Measurements from ENCODE around the gene RHOF.
A peak's percentile ranks its signal among the peaks of the same experiment; 100 is the strongest.

GRCh38 chr12:121801595-121802484 is 8.4 kb upstream of the RHOF start:
- no peak for TF ChIP-seq BACH2 (CRISPR knock-in tag; IDR thresholded peaks at IDR 0.05; ENCODE audit: borderline replicate concordance)
- TF ChIP-seq PATZ1 (CRISPR knock-in tag; IDR thresholded peaks at IDR 0.05; ENCODE audit: borderline replicate concordance): 0 out of 2 replicates have a peak, but pooled peaks have one; percentile 15
- no peak for TF ChIP-seq CSRNP3 (CRISPR knock-in tag; IDR thresholded peaks at IDR 0.05)
- TF ChIP-seq ZFP30 (CRISPR knock-in tag; IDR thresholded peaks at IDR 0.05): no peak
- no peak for TF ChIP-seq ARNTL (CRISPR knock-in tag; IDR thresholded peaks at IDR 0.05; ENCODE audit: borderline replicate concordance, low read depth)
- no peak for TF ChIP-seq PPARA (CRISPR knock-in tag; IDR thresholded peaks at IDR 0.05; ENCODE audit: borderline replicate concordance)
- no peak; the same call in 1 of the 2 replicates for TF ChIP-seq ESRRG (CRISPR knock-in tag; IDR thresholded peaks at IDR 0.05)

Measured in SK-N-SH treated with all-trans-retinoic acid at 6 μM for 48 hours (cell line).